Left lobe of liver (tissue), 2 donors: Measurements from ENCODE around the gene PCYOX1L. TPM values are rescaled to one million over a fixed set of nuclear protein-coding genes. Genes with fewer than 3 reads are reported as not detected.

Source experiments
- ATAC-seq: fragments of 200-7000 bp; cut with Tn5 transposase; one replicate; pipeline ENCODE4 v1.9.1; 2020; ENCODE audit warnings: mild to moderate bottlenecking, moderate library complexity
- DNase-seq: peaks from one replicate; pipeline ENCODE4 v3.0.0-alpha.2; 2020; ENCODE audit warnings: low spot score
- total RNA-seq: library from RNA; stranded (reverse); gene quantifications from one replicate; pipeline ENCODE4 v1.2.1, GENCODE V29; 2021
- donor health status: DM: no; HTN: no; CAD: no; lungs with moderate emphysema.
- donor health status: DM: no; HTN: yes; CAD: no.

The PCYOX1L gene
- total RNA-seq, 1 donor from 2014 or later: 0.93 TPM

- no peak for DNase-seq
Observed at GRCh38 chr5:149405550-149406202, 47.8 kb downstream of the PCYOX1L start.

GRCh38 chr5:149406203-149406978 is 48.5 kb downstream of the PCYOX1L start:
- DNase-seq (no peak), ATAC-seq (peak; percentile 65)

More at GRCh38 chr5:149405550-149406202, 47.8 kb downstream of the PCYOX1L start:
- ATAC-seq: no peak

GRCh38 chr5:149406979-149407306 is 49.1 kb downstream of the PCYOX1L start:
- ATAC-seq: no peak

GRCh38 chr5:149407323-149408251 is 49.7 kb downstream of the PCYOX1L start:
- DNase-seq (no peak), ATAC-seq (no peak)

More at GRCh38 chr5:149406979-149407306, 49.1 kb downstream of the PCYOX1L start:
- DNase-seq: no peak

GRCh38 chr5:149408252-149409099 is 50.6 kb downstream of the PCYOX1L start:
- DNase-seq: no peak
- ATAC-seq: no peak

GRCh38 chr5:149409268-149409948 is 51.6 kb downstream of the PCYOX1L start:
- ATAC-seq (no peak), DNase-seq (no peak)

GRCh38 chr5:149410071-149410470 is 52.2 kb downstream of the PCYOX1L start:
- DNase-seq: no peak

GRCh38 chr5:149410721-149411432 is 53.0 kb downstream of the PCYOX1L start:
- DNase-seq (no peak), ATAC-seq (no peak)

More at GRCh38 chr5:149410071-149410470, 52.2 kb downstream of the PCYOX1L start:
- ATAC-seq: no peak

GRCh38 chr5:149411738-149412519 is 54.1 kb downstream of the PCYOX1L start:
- DNase-seq (no peak), ATAC-seq (no peak)

- no peak for ATAC-seq
- DNase-seq: no peak
Observed at GRCh38 chr5:149412783-149413476, 55.1 kb downstream of the PCYOX1L start.

GRCh38 chr5:149413477-149414210 is 55.8 kb downstream of the PCYOX1L start:
- no peak for ATAC-seq

GRCh38 chr5:149414405-149415065 is 56.7 kb downstream of the PCYOX1L start:
- DNase-seq: no peak
- no peak for ATAC-seq

More at GRCh38 chr5:149413477-149414210, 55.8 kb downstream of the PCYOX1L start:
- no peak for DNase-seq

- no peak for ATAC-seq
- DNase-seq: no peak
Observed at GRCh38 chr5:149415066-149415967, 57.5 kb downstream of the PCYOX1L start.

- DNase-seq: no peak
- ATAC-seq: peak; percentile 13
Observed at GRCh38 chr5:149416987-149417710, 59.3 kb downstream of the PCYOX1L start.
